ENCODE results near the gene SEPTIN11. TPM values are rescaled to one million over a fixed set of nuclear protein-coding genes. Genes with fewer than 3 reads are reported as not detected.
A peak's percentile ranks its signal among the peaks of the same experiment; 100 is the strongest.

Gene SEPTIN11
- total and polyA plus RNA-seq, 9 of the 15 experiments (the other 6 are each of a cell fraction or from before 2014, with no cell fraction given) = 25.7 to 142 (median 84.3) TPM

DNA sequence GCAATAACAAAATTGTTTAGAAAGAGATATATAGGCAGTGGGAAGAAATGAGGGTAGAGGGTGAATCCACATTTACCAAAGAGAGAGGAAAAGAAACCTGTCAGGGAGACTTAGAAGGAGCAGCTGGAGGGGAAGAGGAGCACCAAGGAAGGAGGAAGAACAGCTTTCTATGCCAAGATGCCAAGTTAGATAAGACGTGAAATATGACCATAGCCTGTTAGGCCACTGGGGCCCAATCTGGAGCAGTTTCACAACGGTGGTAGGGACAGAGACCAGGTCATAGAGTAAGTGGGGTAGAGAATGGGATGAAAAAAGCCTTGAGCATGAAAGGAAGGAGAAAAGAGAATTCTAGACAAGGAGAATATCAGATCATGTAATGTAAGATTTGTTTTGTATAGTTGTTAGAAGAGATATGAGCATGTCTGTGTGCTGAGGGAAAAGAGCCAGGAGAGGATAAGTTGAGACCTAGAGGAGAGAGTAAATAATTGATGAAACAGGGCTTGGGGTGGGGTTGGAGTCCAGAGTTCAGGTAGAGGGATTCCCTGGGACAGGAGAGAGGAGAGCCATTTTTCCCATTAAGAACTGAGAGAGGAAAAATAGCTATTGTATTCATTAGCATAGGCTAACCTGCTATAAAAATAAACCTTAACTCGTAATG is 47.2 kb upstream of the SEPTIN11 start:
- DNase-seq (ENCODE audit: extremely low read depth in 1 of 4, low spot score in 3 of 4) (no peak), ATAC-seq (no peak), FAIRE-seq (no peak)
- intact Hi-C loops (cut with micrococcal nuclease) (no loop called here), in situ Hi-C loops (cut with MboI) (no loop called here)
- BruUV-seq (replicated peaks) = no TSS peak
- no peak for TF ChIP-seq BDP1 (IDR thresholded peaks at IDR 0.05; ENCODE audit: insufficient read depth, insufficient read length)
- TF ChIP-seq, protein P1, sequence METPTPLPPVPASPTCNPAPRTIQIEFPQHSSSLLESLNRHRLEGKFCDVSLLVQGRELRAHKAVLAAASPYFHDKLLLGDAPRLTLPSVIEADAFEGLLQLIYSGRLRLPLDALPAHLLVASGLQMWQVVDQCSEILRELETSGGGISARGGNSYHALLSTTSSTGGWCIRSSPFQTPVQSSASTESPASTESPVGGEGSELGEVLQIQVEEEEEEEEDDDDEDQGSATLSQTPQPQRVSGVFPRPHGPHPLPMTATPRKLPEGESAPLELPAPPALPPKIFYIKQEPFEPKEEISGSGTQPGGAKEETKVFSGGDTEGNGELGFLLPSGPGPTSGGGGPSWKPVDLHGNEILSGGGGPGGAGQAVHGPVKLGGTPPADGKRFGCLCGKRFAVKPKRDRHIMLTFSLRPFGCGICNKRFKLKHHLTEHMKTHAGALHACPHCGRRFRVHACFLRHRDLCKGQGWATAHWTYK (CRISPR knock-in tag; IDR thresholded peaks at IDR 0.05) = no peak
- TF ChIP-seq KLF13 (tag; IDR thresholded peaks at IDR 0.05; ENCODE audit: borderline replicate concordance, low read depth) = no peak
- TF ChIP-seq RBM22 (IDR thresholded peaks at IDR 0.05; ENCODE audit: low read depth, low read length, poor library complexity, severe bottlenecking) = no peak
- TF ChIP-seq MEIS2 (IDR thresholded peaks at IDR 0.05; ENCODE audit: partially characterized antibody) = peak; percentile 22
- no peaks in the 10 kb centered on the region for H3K9me3 ChIP-seq (replicated peaks; ENCODE audit: control insufficient read depth, insufficient read depth, low read depth, low read length)
- peaks cover 0 to 9% of the 10 kb centered on the region in 2 experiments; a peak in 1 of 5 replicates for H3K4me1 ChIP-seq (replicated peaks in 1 of 2; ENCODE audit: control insufficient read depth in 2 of 2, insufficient read depth in 2 of 2, low read length in 2 of 2)
- no peak overlapping the region for H3K27ac ChIP-seq (ENCODE audit: extremely low read depth, low read depth, low read length)
- WGBS (ENCODE audit: insufficient coverage, low coverage, missing lambda C conversion rate) = 2% methylated on average over 3 of the region's 3 CpGs
- H4K20me1 ChIP-seq (replicated peaks; ENCODE audit: control insufficient read depth, insufficient read depth, low read length) = no peaks in the 10 kb centered on the region
- POLR2A ChIA-PET = interaction anchor here (0.6 to 1.1 kb wide), 2 partner anchors 86 to 187 kb away, joined by 3 to 4 read pairs; no protein-coding TSS in a partner anchor
- H3K9me1 ChIP-seq (ENCODE audit: control insufficient read depth, insufficient read depth, low read length) = no peaks in the 10 kb centered on the region
- no peak overlapping the region for H3K4me2 ChIP-seq (ENCODE audit: insufficient read depth, low read length)
- H2AFZ ChIP-seq (ENCODE audit: low read depth, low read length) = no peak overlapping the region
- peaks cover 23 to 27% of the 10 kb centered on the region in 2 experiments for H3K27me3 ChIP-seq (ENCODE audit: control insufficient read depth in 2 of 2, insufficient read depth in 2 of 2, low read length in 2 of 2)
- H3K79me2 ChIP-seq (ENCODE audit: control insufficient read depth, insufficient read depth, low read length) = no peaks in the 10 kb centered on the region
- no peak overlapping the region for H3K9ac ChIP-seq (ENCODE audit: insufficient read depth in 1 of 2, low read depth in 2 of 2, low read length in 2 of 2)
- CTCF ChIA-PET (ENCODE audit: low intra/inter-chr PET ratio) = no interaction called here
- no peaks in the 10 kb centered on the region for H3K36me3 ChIP-seq (ENCODE audit: control insufficient read depth, insufficient read depth, low read length)
- no peak overlapping the region for H3K4me3 ChIP-seq
